HepG2 (cell line): ENCODE measurements around the gene SLC44A4. TPM values are rescaled to one million over a fixed set of nuclear protein-coding genes. Genes with fewer than 3 reads are reported as not detected.

ENCODE experiments used
- AKAP8 ChIP-seq: sonication (generic); formaldehyde crosslinking; IDR thresholded peaks from 2 replicates; pipeline ENCODE4 v1.5.1; 2020; ENCODE audit warnings: mild to moderate bottlenecking, missing genetic modification reagents
- CEBPG ChIP-seq: IDR thresholded peaks from 2 replicates; pipeline ENCODE4 v1.6.1; 2016
- FOXP1 ChIP-seq, 2 experiments: fragments of 450-650 bp in 1 of 2; IDR thresholded peaks; 2 replicates each; pipeline ENCODE4 v1.6.1; 2017 to 2018; ENCODE audit warnings: antibody characterized with exemption in 1 of 2
- FUBP1 ChIP-seq: sonication (generic); formaldehyde crosslinking; IDR thresholded peaks from 2 replicates; pipeline ENCODE4 v1.5.1; 2020; ENCODE audit warnings: missing genetic modification reagents, mild to moderate bottlenecking, borderline replicate concordance
- GATA4 ChIP-seq: sonication (generic); IDR thresholded peaks from 2 replicates; pipeline ENCODE4 v1.6.1; 2016; ENCODE audit warnings: antibody characterized with exemption, low read depth, borderline replicate concordance
- GTF2F1 ChIP-seq: fragments of 150-350 bp; IDR thresholded peaks from 2 replicates; pipeline ENCODE4 v1.6.1; 2014; ENCODE audit warnings: low read length
- HMG20B ChIP-seq: conservative IDR thresholded peaks from 2 replicates; pipeline ENCODE4 v1.6.1; 2016; ENCODE audit warnings: missing genetic modification reagents, missing compliant biosample characterization
- HNRNPUL1 ChIP-seq: fragments of 200-400 bp; formaldehyde crosslinking; IDR thresholded peaks from 2 replicates; pipeline ENCODE4 v1.6.1; 2017; ENCODE audit warnings: low read depth, mild to moderate bottlenecking, low read length, moderate library complexity
- KLF15 ChIP-seq: sonication (generic); formaldehyde crosslinking; IDR thresholded peaks from 2 replicates; pipeline ENCODE4 v1.8.1; 2023; ENCODE audit warnings: borderline replicate concordance, mild to moderate bottlenecking, inconsistent platforms, missing genetic modification reagents, mixed read lengths
- MIER2 ChIP-seq: IDR thresholded peaks from 2 replicates; pipeline ENCODE4 v1.6.1; 2016; ENCODE audit warnings: missing biosample characterization, missing genetic modification reagents
- MIER3 ChIP-seq: IDR thresholded peaks from 2 replicates; pipeline ENCODE4 v1.6.1; 2016; ENCODE audit warnings: missing compliant biosample characterization, borderline replicate concordance
- MTA1 ChIP-seq: sonication (generic); formaldehyde crosslinking; IDR thresholded peaks from 2 replicates; pipeline ENCODE4 v1.4.0; 2020; ENCODE audit warnings: missing genetic modification reagents, mild to moderate bottlenecking, borderline replicate concordance
- NFKBIZ ChIP-seq: IDR thresholded peaks from 2 replicates; pipeline ENCODE4 v1.6.1; 2018; ENCODE audit warnings: missing genetic modification reagents, missing compliant biosample characterization
- PAF1 ChIP-seq: IDR thresholded peaks from 2 replicates; pipeline ENCODE4 v1.6.1; 2016; ENCODE audit warnings: missing genetic modification reagents, missing compliant biosample characterization
- RCOR2 ChIP-seq: IDR thresholded peaks from 2 replicates; pipeline ENCODE4 v1.6.1; 2016; ENCODE audit warnings: missing biosample characterization, missing genetic modification reagents
- SYNCRIP ChIP-seq: fragments of 200-400 bp; formaldehyde crosslinking; IDR thresholded peaks from 2 replicates; pipeline ENCODE4 v1.6.1; 2018; ENCODE audit warnings: mild to moderate bottlenecking, low read depth, low read length; ENCODE audit not compliant: insufficient read depth
- TBL1XR1 ChIP-seq: fragments of 150-350 bp; IDR thresholded peaks from 2 replicates; pipeline ENCODE4 v1.6.1; 2014; ENCODE audit warnings: borderline replicate concordance, low read length; ENCODE audit not compliant: partially characterized antibody
- ZBTB7B ChIP-seq: sonication (generic); formaldehyde crosslinking; IDR thresholded peaks from 2 replicates; pipeline ENCODE4 v1.4.0; 2020; ENCODE audit warnings: missing genetic modification reagents
- ZNF557 ChIP-seq: sonication (generic); formaldehyde crosslinking; IDR thresholded peaks from 2 replicates; pipeline ENCODE4 v1.4.0; 2020; ENCODE audit warnings: missing genetic modification reagents
- polyA plus RNA-seq, 8 experiments: library from polyadenylated mRNA; depleted of rRNA in 3 of 8; stranded (reverse) in 7 of 8; unstranded in 1 of 8; fragments of >200 nt; fragmentation: Illumina TruSeq in 4 of 8; extraction: Trizol in 4 of 8; gene quantifications; 2 replicates each; pipeline versions ENCODE4 v1.2.1 to v1.2.3, GENCODE V29; 2011 to 2016; ENCODE audit warnings: low read depth in 4 of 8, missing spikeins in 1 of 8, mixed read lengths in 1 of 8; ENCODE audit not compliant: insufficient read depth in 1 of 8
- total RNA-seq, 5 experiments: library from RNA; depleted of rRNA; stranded (reverse); fragments of >200 nt; fragmentation: Illumina TruSeq; extraction: Trizol; gene quantifications; 2 replicates each; pipeline ENCODE4 v1.2.3, GENCODE V29; 2016; ENCODE audit warnings: low read depth in 1 of 5
- TF ChIP-seq, protein P1 (sequence below): sonication (generic); formaldehyde crosslinking; IDR thresholded peaks from 2 replicates; pipeline ENCODE4 v1.8.1; 2022; ENCODE audit warnings: mild to moderate bottlenecking, missing genetic modification reagents
- TF ChIP-seq, protein P2 (sequence below), 2 experiments: sonication (generic) in 1 of 2; formaldehyde crosslinking in 1 of 2; IDR thresholded peaks; 2 replicates each; pipeline versions ENCODE4 v1.4.0 to v1.6.1; 2016 to 2020; ENCODE audit warnings: borderline replicate concordance in 1 of 2, low read depth in 1 of 2, mild to moderate bottlenecking in 1 of 2, missing genetic modification reagents in 1 of 2

Gene SLC44A4
- total and polyA plus RNA-seq, 2 of the 13 experiments (the other 11 are each of a cell fraction or from before 2014, with no cell fraction given): 3.5 to 5.9 TPM

DNA sequence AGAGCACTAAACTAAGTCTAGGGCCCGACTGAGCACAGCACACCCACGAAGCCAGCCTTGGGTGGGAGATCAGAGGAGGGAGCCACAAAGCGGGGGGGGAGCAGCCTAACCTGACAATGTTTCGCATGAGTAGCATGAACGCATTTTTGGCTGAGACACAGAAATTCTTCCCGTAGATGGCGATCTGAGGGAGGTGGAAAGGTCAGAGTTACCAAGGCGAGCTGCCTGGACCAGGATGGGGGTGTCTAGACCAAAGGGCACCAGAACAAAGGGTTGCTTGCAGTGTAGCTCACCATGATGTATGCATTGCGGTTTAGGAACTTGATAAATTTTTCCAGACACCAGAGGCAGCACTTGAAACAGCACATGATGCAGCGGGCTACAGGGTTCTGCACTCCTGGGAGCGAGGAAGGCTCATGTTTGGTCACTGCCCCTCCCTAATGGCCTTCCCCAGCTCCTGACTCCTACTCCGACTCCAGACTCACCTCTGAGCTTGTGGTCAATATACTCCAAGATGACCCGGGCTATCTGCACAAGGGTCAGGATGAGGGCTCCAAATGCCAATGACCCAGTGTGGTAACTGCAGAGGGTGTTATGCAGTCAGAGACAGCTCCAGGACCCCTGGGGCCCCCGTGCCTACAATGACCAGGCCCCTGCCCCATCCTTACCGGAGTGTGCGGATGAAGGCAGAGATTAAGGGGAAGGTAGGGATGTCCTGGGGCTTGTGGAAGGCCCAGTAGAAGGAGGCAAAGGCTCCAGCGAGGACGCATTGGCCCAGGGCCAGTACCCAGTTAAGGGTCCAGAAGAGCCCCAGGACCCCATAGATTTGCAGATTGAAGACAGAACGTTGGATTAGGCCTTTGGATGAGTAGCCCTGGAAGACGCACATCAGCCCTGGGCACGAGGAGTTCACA lies 13.3 kb downstream of the SLC44A4 start (continued):
- TF ChIP-seq FUBP1: peak; percentile 31; the same call in 1 of the 2 replicates
- TF ChIP-seq CEBPG (CRISPR knock-in tag): no peak; the same call in none of the 2 replicates
- 0 out of 2 replicates have a peak, but pooled peaks have one; percentile 42 for TF ChIP-seq ZNF557 (CRISPR knock-in tag)
- TF ChIP-seq MIER3 (CRISPR knock-in tag): peak; percentile 50; the same call in 1 of the 2 replicates
- TF ChIP-seq GATA4: peak; percentile 56; the same call in 1 of the 2 replicates
- TF ChIP-seq TBL1XR1: no peak
- TF ChIP-seq, protein P1, sequence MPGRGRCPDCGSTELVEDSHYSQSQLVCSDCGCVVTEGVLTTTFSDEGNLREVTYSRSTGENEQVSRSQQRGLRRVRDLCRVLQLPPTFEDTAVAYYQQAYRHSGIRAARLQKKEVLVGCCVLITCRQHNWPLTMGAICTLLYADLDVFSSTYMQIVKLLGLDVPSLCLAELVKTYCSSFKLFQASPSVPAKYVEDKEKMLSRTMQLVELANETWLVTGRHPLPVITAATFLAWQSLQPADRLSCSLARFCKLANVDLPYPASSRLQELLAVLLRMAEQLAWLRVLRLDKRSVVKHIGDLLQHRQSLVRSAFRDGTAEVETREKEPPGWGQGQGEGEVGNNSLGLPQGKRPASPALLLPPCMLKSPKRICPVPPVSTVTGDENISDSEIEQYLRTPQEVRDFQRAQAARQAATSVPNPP (CRISPR knock-in tag): 0 out of 2 replicates have a peak, but pooled peaks have one; percentile 41
- TF ChIP-seq AKAP8 (CRISPR knock-in tag): no peak; the same call in none of the 2 replicates
- TF ChIP-seq ZBTB7B (CRISPR knock-in tag): peak; percentile 83; the same call in 1 of the 2 replicates
- peak; percentile 62; the same call in 1 of the 2 replicates for TF ChIP-seq MIER2 (CRISPR knock-in tag)
- TF ChIP-seq, protein P2, sequence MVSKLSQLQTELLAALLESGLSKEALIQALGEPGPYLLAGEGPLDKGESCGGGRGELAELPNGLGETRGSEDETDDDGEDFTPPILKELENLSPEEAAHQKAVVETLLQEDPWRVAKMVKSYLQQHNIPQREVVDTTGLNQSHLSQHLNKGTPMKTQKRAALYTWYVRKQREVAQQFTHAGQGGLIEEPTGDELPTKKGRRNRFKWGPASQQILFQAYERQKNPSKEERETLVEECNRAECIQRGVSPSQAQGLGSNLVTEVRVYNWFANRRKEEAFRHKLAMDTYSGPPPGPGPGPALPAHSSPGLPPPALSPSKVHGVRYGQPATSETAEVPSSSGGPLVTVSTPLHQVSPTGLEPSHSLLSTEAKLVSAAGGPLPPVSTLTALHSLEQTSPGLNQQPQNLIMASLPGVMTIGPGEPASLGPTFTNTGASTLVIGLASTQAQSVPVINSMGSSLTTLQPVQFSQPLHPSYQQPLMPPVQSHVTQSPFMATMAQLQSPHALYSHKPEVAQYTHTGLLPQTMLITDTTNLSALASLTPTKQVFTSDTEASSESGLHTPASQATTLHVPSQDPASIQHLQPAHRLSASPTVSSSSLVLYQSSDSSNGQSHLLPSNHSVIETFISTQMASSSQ (IDR thresholded peaks at IDR 0.05; ENCODE audit: low read depth): peak; percentile 61; the same call in 1 of the 2 replicates
- TF ChIP-seq, protein P2 (CRISPR knock-in tag; IDR thresholded peaks at IDR 0.05; ENCODE audit: borderline replicate concordance): peak; percentile 88
- peak; percentile 64; the same call in 1 of the 2 replicates for TF ChIP-seq RCOR2 (CRISPR knock-in tag)
- TF ChIP-seq FOXP1 (IDR thresholded peaks at IDR 0.05): no peak
- TF ChIP-seq FOXP1 (CRISPR knock-in tag; IDR thresholded peaks at IDR 0.05): peak; percentile 65; the same call in 1 of the 2 replicates
- peak; percentile 86 for TF ChIP-seq MTA1 (CRISPR knock-in tag)
- no peak for TF ChIP-seq GTF2F1
- no peak for TF ChIP-seq SYNCRIP
- TF ChIP-seq NFKBIZ (CRISPR knock-in tag): peak; percentile 86
- no peak for TF ChIP-seq HNRNPUL1
- no peak for TF ChIP-seq KLF15 (CRISPR knock-in tag)
- TF ChIP-seq HMG20B (CRISPR knock-in tag): peak; percentile 66; the same call in 1 of the 2 replicates
- no peak for TF ChIP-seq PAF1
